T-helper 1 cell treated with Interleukin-12 subunit alpha and Interleukin-12 subunit beta and Interleukin-4 antibody, amounts not matched to agents 30 ng/mL and 1 ng/mL, for 36 hours (primary cell): ENCODE measurements around the gene RIMS3. TPM values are rescaled to one million over a fixed set of nuclear protein-coding genes. Genes with fewer than 3 reads are reported as not detected.

ENCODE experiments used
- intact Hi-C: fragments of 100-400 bp; cut with micrococcal nuclease; formaldehyde crosslinking; loops from one replicate; pipeline ENCODE4 v1.15.1; 2024
- total RNA-seq: library from RNA; stranded (reverse); gene quantifications from 2 replicates; pipeline ENCODE4 v1.2.3, GENCODE V29; 2022

Gene RIMS3
- total RNA-seq, 1 donor from 2014 or later: 4.2 TPM

GRCh38 chr1:40692429-40692895 lies 27.0 kb upstream of the RIMS3 start:
- intact Hi-C loops: loop anchor here (5.0 to 10.0 kb wide), 4 partner anchors 185 to 1772 kb away; partner anchors contain the start of genes CAP1, CCDC30, EXO5 and ZMPSTE24

- intact Hi-C loops: loop anchor here (1.0 to 10.0 kb wide), 15 partner anchors 8 to 1773 kb away; partner anchors contain the start of genes CAP1, CCDC30, CITED4 and CTPS1
Observed at GRCh38 chr1:40691538-40692428, 26.3 kb upstream of the RIMS3 start, which contains the start of gene NFYC. Gene NFYC, plus strand, starts transcription at chr1:40691704. Its CDS starts 47,140 bp downstream, at chr1:40738844.

GRCh38 chr1:40690771-40691537 lies 25.5 kb upstream of the RIMS3 start:
- intact Hi-C loops: loop anchor here (1.0 to 10.0 kb wide), 15 partner anchors 8 to 1774 kb away; partner anchors contain the start of genes CAP1, CCDC30, CITED4 and CTPS1

GRCh38 chr1:40689737-40690136 lies 24.3 kb upstream of the RIMS3 start:
- intact Hi-C loops: loop anchor here (2.0 to 10.0 kb wide), 7 partner anchors 159 to 1775 kb away; partner anchors contain the start of genes CAP1, CCDC30, CTPS1 and EXO5

- intact Hi-C loops: no loop called here
Observed at GRCh38 chr1:40687661-40688060, 22.2 kb upstream of the RIMS3 start.

- intact Hi-C loops: no loop called here
Observed at GRCh38 chr1:40687059-40687458, 21.6 kb upstream of the RIMS3 start.

GRCh38 chr1:40684669-40685068 lies 19.2 kb upstream of the RIMS3 start:
- intact Hi-C loops: no loop called here

- intact Hi-C loops: no loop called here
Observed at GRCh38 chr1:40679165-40679953, 13.9 kb upstream of the RIMS3 start.

- intact Hi-C loops: no loop called here
Observed at GRCh38 chr1:40676501-40676900, 11.0 kb upstream of the RIMS3 start.

GRCh38 chr1:40673452-40673851 lies 8.0 kb upstream of the RIMS3 start:
- intact Hi-C loops: no loop called here

GRCh38 chr1:40668769-40669525 lies 3.5 kb upstream of the RIMS3 start:
- intact Hi-C loops: loop anchor here (1.0 to 5.0 kb wide), 5 partner anchors 40 to 524 kb away; partner anchors contain the start of gene ZNF684

GRCh38 chr1:40664791-40665190 lies 691 bp downstream of the RIMS3 start:
- intact Hi-C loops: loop anchor here (1.0 to 5.0 kb wide), 9 partner anchors 27 to 288 kb away; partner anchors contain the start of genes CITED4, NFYC and ZNF684

- intact Hi-C loops: loop anchor here (2.0 kb wide), 1 partner anchor 289 kb away; no protein-coding TSS in a partner anchor
Observed at GRCh38 chr1:40664167-40664537, 1.3 kb downstream of the RIMS3 start.

GRCh38 chr1:40663324-40664166 lies 1.9 kb downstream of the RIMS3 start:
- intact Hi-C loops: loop anchor here (2.0 kb wide), 1 partner anchor 289 kb away; no protein-coding TSS in a partner anchor

GRCh38 chr1:40662864-40663263 lies 2.6 kb downstream of the RIMS3 start:
- intact Hi-C loops: no loop called here

- intact Hi-C loops: no loop called here
Observed at GRCh38 chr1:40662151-40662550, 3.3 kb downstream of the RIMS3 start.

GRCh38 chr1:40661678-40662077 lies 3.8 kb downstream of the RIMS3 start:
- intact Hi-C loops: no loop called here

GRCh38 chr1:40659649-40659947 lies 5.9 kb downstream of the RIMS3 start:
- intact Hi-C loops: no loop called here
